Endothelial cell of umbilical vein (primary cell): ENCODE measurements around the gene NUDT5. TPM values are rescaled to one million over a fixed set of nuclear protein-coding genes. Genes with fewer than 3 reads are reported as not detected.
"Not testable (repeated sequence)": the region's sequence is repeated elsewhere in the genome, so short reads cannot be mapped to it uniquely, and the experiment has no call there.

ENCODE experiments used
- BruUV-seq: library from RNA; stranded (reverse); fragments of 400-500 nt; replicated peaks from 2 replicates; lab custom pipeline; 2021; lab: Mats Ljungman, UMichigan
- CTCF ChIA-PET: fragments of 300-600, 350-600 bp; sonication (Branson Sonifier 250); formaldehyde crosslinking; loops from one replicate; lab custom pipeline; 2021; ENCODE audit warnings: antibody characterized with exemption, inconsistent platforms; lab: Charles Lee
- POLR2A ChIA-PET: fragments of 300-600, 350-600 bp; sonication (Branson Sonifier 250); formaldehyde crosslinking; loops from one replicate; lab custom pipeline; 2021; ENCODE audit warnings: antibody characterized with exemption, inconsistent platforms; lab: Charles Lee
- DNase-seq: peaks from one replicate; pipeline ENCODE4 v3.0.0-alpha.2; 2011; ENCODE audit warnings: low read depth, low spot score
- FAIRE-seq: peaks from 2 replicates; lab custom pipeline; 2011; peaks lifted over from hg19 to GRCh38; lab: Jason Lieb, UNC
- H2AFZ ChIP-seq: 2 replicates; pipeline ENCODE4 v1.6.0; 2012; ENCODE audit warnings: low read depth, low read length, control low read depth, inconsistent platforms
- H3K27ac ChIP-seq: 2 replicates; pipeline ENCODE4 v1.5.1; 2011; ENCODE audit warnings: low read depth, mild to moderate bottlenecking, control low read depth, low read length, moderate library complexity; ENCODE audit not compliant: insufficient read depth
- H3K27me3 ChIP-seq, 2 experiments: 2 replicates each; pipeline versions ENCODE4 v1.6.0 to v1.6.1; 2011; ENCODE audit warnings: low read length in 2 of 2, mixed read lengths in 1 of 2; ENCODE audit not compliant: control insufficient read depth in 2 of 2, insufficient read depth in 2 of 2
- H3K36me3 ChIP-seq, 2 experiments: 2 replicates in 1 of 2; 3 replicates in 1 of 2; pipeline ENCODE4 v1.5.1; 2011; ENCODE audit warnings: low read length in 2 of 2, mild to moderate bottlenecking in 1 of 2, moderate library complexity in 1 of 2; ENCODE audit not compliant: control insufficient read depth in 2 of 2, insufficient read depth in 2 of 2; ENCODE audit errors: extremely low read depth in 1 of 2
- H3K4me1 ChIP-seq: 3 replicates; pipeline ENCODE4 v1.5.1; 2011; ENCODE audit warnings: mild to moderate bottlenecking, low read length; ENCODE audit not compliant: control insufficient read depth, insufficient read depth; ENCODE audit errors: extremely low read depth
- H3K4me2 ChIP-seq: 2 replicates; pipeline ENCODE4 v1.6.1; 2011; ENCODE audit warnings: low read length, control low read depth, mixed read lengths; ENCODE audit not compliant: insufficient read depth
- H3K4me3 ChIP-seq, 3 experiments: fragments of 200-600 bp in 1 of 3; sonication (generic), shearing (Covaris generic) in 1 of 3; replicated peaks in 1 of 3; 2 replicates each; pipeline ENCODE4 v1.5.1; 2011 to 2016; ENCODE audit warnings: control low read depth in 3 of 3, low read length in 3 of 3, mild to moderate bottlenecking in 2 of 3, inconsistent platforms in 1 of 3, low read depth in 1 of 3, moderate library complexity in 1 of 3; ENCODE audit not compliant: insufficient read depth in 1 of 3
- H3K79me2 ChIP-seq: 2 replicates; pipeline ENCODE4 v1.6.0; 2012; ENCODE audit warnings: low read length, inconsistent platforms; ENCODE audit not compliant: control insufficient read depth, insufficient read depth
- H3K9ac ChIP-seq: replicated peaks from 2 replicates; pipeline ENCODE3; 2011; ENCODE audit warnings: low read length, control low read depth; ENCODE audit not compliant: insufficient read depth; ENCODE audit errors: extremely low read depth
- H3K9me1 ChIP-seq: replicated peaks from 3 replicates; pipeline ENCODE4 v1.6.0; 2011; ENCODE audit warnings: mild to moderate bottlenecking, low read length; ENCODE audit not compliant: control insufficient read depth, insufficient read depth; ENCODE audit errors: extremely low read depth
- H3K9me3 ChIP-seq: replicated peaks from 2 replicates; pipeline ENCODE4 v1.5.1; 2012; ENCODE audit warnings: low read length, inconsistent platforms; ENCODE audit not compliant: control insufficient read depth, insufficient read depth
- H4K20me1 ChIP-seq: replicated peaks from 2 replicates; pipeline ENCODE3; 2011; ENCODE audit warnings: mild to moderate bottlenecking, low read length; ENCODE audit not compliant: control insufficient read depth, insufficient read depth; ENCODE audit errors: extremely low read depth
- EZH2 ChIP-seq: IDR thresholded peaks from 2 replicates; pipeline ENCODE4 v1.6.1; 2012; ENCODE audit warnings: borderline replicate concordance, low read depth, mild to moderate bottlenecking, moderate library complexity, low read length, inconsistent platforms; ENCODE audit not compliant: severe bottlenecking
- FOS ChIP-seq: IDR thresholded peaks from 2 replicates; pipeline ENCODE4 v1.6.1; 2011; ENCODE audit warnings: mild to moderate bottlenecking, low read length, moderate library complexity, borderline replicate concordance; ENCODE audit not compliant: insufficient read depth
- GATA2 ChIP-seq: IDR thresholded peaks from 2 replicates; pipeline ENCODE4 v1.7.0; 2011; ENCODE audit warnings: low read depth, mild to moderate bottlenecking, moderate library complexity, mixed read lengths, low read length; ENCODE audit not compliant: insufficient read length, insufficient read depth
- JUN ChIP-seq: IDR thresholded peaks from 2 replicates; pipeline ENCODE4 v1.6.1; 2011; ENCODE audit warnings: borderline replicate concordance, low read depth; ENCODE audit not compliant: insufficient read length, insufficient read depth
- POLR2A ChIP-seq: IDR thresholded peaks from 2 replicates; pipeline ENCODE4 v1.6.1; 2012; ENCODE audit warnings: low read depth, mild to moderate bottlenecking, control low read depth, low read length
- POLR2AphosphoS5 ChIP-seq: IDR thresholded peaks from 2 replicates; pipeline ENCODE4 v1.6.1; 2012; ENCODE audit warnings: low read depth, mild to moderate bottlenecking, control low read depth, low read length, moderate library complexity; ENCODE audit not compliant: insufficient read depth
- dilution Hi-C: fragments of 300-500 bp; cut with MboI; formaldehyde crosslinking; loops from one replicate; pipeline ENCODE4 v1.15.0; 2019; ENCODE audit warnings: low sequenced_read_pairs; ENCODE audit not compliant: extremely low pct_ligation_motif_present
- intact Hi-C: fragments of 100-400 bp; cut with micrococcal nuclease; formaldehyde crosslinking; loops from one replicate; pipeline ENCODE4 v1.10.0; 2022
- polyA plus RNA-seq, 4 experiments: library from polyadenylated mRNA; depleted of rRNA in 3 of 4; stranded (reverse) in 3 of 4; unstranded in 1 of 4; fragments of >200 nt; gene quantifications; 2 replicates each; pipeline versions ENCODE4 v1.2.1 to v1.2.3, GENCODE V29; 2011 to 2012; ENCODE audit warnings: missing spikeins in 1 of 4
- total RNA-seq: library from RNA; stranded (reverse); gene quantifications from 2 replicates; pipeline ENCODE4 v1.2.3, GENCODE V29; 2021
- TF ChIP-seq, protein P1 (sequence below): IDR thresholded peaks from 2 replicates; pipeline ENCODE4 v1.6.1; 2011; ENCODE audit not compliant: insufficient read depth, insufficient read length

Gene NUDT5
- total and polyA plus RNA-seq, 2 donors (not counting 3 experiments of a cell fraction or from before 2014, with no cell fraction given) = 81.8 to 87.8 TPM

DNA sequence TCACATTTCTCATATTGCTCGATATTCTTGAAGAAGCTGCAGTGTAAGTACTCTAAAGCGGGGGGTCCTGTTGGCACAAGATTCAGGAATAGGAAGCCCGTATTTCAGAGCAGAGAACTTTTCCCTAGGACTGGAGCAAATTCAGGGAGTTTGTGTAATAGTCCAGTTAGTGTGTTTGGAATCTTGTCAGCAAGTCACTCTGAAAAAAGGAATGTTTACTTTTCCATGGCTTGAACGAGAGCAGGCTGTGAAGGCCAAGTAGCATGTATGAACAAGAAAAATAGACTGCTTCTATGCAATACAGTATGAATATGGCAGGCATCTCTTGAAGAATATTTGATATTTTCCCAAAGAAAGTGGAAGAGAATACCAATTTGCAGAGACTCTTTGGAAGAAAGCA is 40.1 kb upstream of the NUDT5 start:
- ChIA-PET CTCF (no interaction called here), POLR2A (no interaction called here)
- Histone ChIP-seq H3K9ac (no peak overlapping the region), H4K20me1 (no peaks in the 10 kb centered on the region), H3K27me3 (no peaks in the 10 kb centered on the region), H3K9me3 (no peaks in the 10 kb centered on the region), H3K4me3 (no peak overlapping the region), H3K27ac (peak overlapping the region; percentile 52), H3K4me2 (no peak overlapping the region), H3K9me1 (no peaks in the 10 kb centered on the region), H3K4me1 (peaks cover 6% of the 10 kb centered on the region), H3K36me3 (peaks cover 3 to 18% of the 10 kb centered on the region in 2 experiments), H2AFZ (no peak overlapping the region), H3K79me2 (no peaks in the 10 kb centered on the region)
- BruUV-seq = no TSS peak
- no peak for FAIRE-seq
- peak; percentile 33 for DNase-seq
- intact Hi-C loops = no loop called here
- TF ChIP-seq EZH2 = no peak
- TF ChIP-seq FOS = no peak
- no peak for TF ChIP-seq JUN
- no peak for TF ChIP-seq POLR2A
- dilution Hi-C loops = no loop called here

- H3K4me3 ChIP-seq = no peak overlapping the region
- H3K9me1 ChIP-seq = no peaks in the 10 kb centered on the region
- no peaks in the 10 kb centered on the region for H3K79me2 ChIP-seq
- no peak overlapping the region for H3K4me2 ChIP-seq
- intact Hi-C loops = no loop called here
- TF ChIP-seq POLR2AphosphoS5 = no peak
- no peak for TF ChIP-seq FOS
- peak; percentile 77 for TF ChIP-seq GATA2
- TF ChIP-seq, protein P1, sequence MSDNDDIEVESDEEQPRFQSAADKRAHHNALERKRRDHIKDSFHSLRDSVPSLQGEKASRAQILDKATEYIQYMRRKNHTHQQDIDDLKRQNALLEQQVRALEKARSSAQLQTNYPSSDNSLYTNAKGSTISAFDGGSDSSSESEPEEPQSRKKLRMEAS = no peak
- H3K9me3 ChIP-seq = no peaks in the 10 kb centered on the region
- POLR2A ChIA-PET = no interaction called here
- no peaks in the 10 kb centered on the region for H4K20me1 ChIP-seq
- no peaks in the 10 kb centered on the region for H3K27me3 ChIP-seq
- H3K4me1 ChIP-seq = peaks cover 6% of the 10 kb centered on the region
- H3K9ac ChIP-seq = no peak overlapping the region
- H3K36me3 ChIP-seq = peaks cover 5 to 18% of the 10 kb centered on the region in 2 experiments
- dilution Hi-C loops = no loop called here
- no peak overlapping the region for H2AFZ ChIP-seq
- DNase-seq (peak; percentile 67), FAIRE-seq (no peak)
- H3K27ac ChIP-seq = peak overlapping the region; percentile 52
- CTCF ChIA-PET = no interaction called here
- BruUV-seq = no TSS peak
Measured at GRCh38 chr10:12235116-12235694, 39.5 kb upstream of the NUDT5 start.

DNA sequence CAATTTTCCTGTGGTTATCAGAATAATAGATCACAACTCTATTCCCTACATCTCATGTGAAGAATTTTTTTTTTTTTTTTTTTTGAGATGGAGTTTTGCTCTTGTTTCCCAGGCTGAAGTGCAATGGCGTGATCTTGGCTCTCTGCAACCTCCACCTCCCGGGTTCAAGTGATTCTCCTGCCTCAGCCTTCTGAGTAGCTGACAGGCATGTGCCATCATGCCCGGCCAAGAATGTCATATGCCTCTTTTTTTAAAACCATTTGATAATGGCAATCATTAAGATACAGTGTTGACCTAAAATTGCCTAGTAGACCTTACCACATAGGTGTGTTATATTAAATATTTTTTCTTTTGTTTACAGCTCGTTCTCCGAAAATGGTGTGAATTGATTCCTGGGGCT is 39.0 kb upstream of the NUDT5 start:
- H3K4me3 ChIP-seq, H3K4me2 ChIP-seq, H4K20me1 ChIP-seq, H3K4me1 ChIP-seq, dilution Hi-C loops, CTCF ChIA-PET, H3K27me3 ChIP-seq, intact Hi-C loops, DNase-seq, H3K9me1 ChIP-seq, H3K9ac ChIP-seq, FAIRE-seq, H3K79me2 ChIP-seq, BruUV-seq, H2AFZ ChIP-seq, POLR2A ChIA-PET, H3K9me3 ChIP-seq: not testable (repeated sequence)
- Histone ChIP-seq H3K27ac (peak overlapping the region; percentile 52), H3K36me3 (peaks cover 5 to 18% of the 10 kb centered on the region in 2 experiments)
